Activated CD8-positive, alpha-beta memory T cell treated with anti-CD3 and anti-CD28 coated beads for 1 hour (primary cell): ENCODE measurements around the gene TRIM13.
"Not testable (repeated sequence)": the region's sequence is repeated elsewhere in the genome, so short reads cannot be mapped to it uniquely, and the experiment has no call there.

Source experiments
- DNase-seq, 2 donors: peaks; one replicate each; pipeline ENCODE4 v3.0.0-alpha.2; 2020; ENCODE audit warnings: low read depth in 1 of 2; ENCODE audit errors: extremely low read depth in 1 of 2

The TRIM13 gene

GRCh38 chr13:49996951-49997895, at the start of gene TRIM13:
Gene TRIM13 (plus strand): TSS chr13:49997042. CDS start chr13:50011941, 14,899 bp downstream.
- DNase-seq: peak; percentile 38 to 65

GRCh38 chr13:49948777-49949270, 48.0 kb upstream of the TRIM13 start:
- not testable (repeated sequence) for DNase-seq

- no peak for DNase-seq
Observed at GRCh38 chr13:49951754-49952535, 44.9 kb upstream of the TRIM13 start.

- DNase-seq: no peak
Observed at GRCh38 chr13:49953560-49953959, 43.3 kb upstream of the TRIM13 start.

DNA sequence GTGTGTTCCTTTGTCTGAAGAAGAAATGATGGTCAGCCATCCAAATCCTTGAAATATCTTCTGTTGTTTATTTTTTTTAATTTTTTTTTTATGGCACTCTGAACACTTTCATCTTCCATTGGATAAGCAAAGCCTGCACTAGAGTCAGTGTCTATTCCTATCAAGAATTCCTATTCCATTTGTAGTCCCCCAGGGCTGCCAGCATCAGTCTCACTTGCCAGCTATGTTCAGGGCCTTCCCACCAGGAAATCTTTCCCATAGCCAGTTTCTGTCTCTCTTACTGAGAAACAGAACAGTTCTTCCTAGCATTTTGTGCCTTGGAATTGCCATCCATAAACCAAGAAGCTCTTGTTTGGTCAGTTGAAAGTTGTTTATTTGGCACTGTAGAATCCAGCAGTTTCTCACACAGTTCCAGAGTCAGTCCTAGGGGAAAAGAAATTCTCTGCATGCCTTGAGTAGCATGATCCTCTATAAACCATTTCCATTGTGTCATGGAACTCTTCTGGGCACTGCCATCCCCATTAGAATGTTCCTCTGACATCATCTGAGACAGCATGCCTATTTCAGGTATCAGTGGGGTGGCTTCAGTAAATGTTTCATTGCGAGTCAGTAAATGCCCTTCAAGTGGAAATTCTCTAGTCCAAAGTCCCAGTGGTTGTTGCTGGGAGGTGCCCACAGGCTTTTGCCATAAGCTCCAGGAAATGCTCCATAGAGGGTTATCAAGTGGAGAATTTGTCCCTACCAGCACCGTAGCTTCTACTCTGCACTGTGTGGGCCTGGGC, 42.0 kb upstream of the TRIM13 start:
- DNase-seq: no peak

- no peak for DNase-seq
Observed at GRCh38 chr13:49956131-49956530, 40.7 kb upstream of the TRIM13 start.

DNA sequence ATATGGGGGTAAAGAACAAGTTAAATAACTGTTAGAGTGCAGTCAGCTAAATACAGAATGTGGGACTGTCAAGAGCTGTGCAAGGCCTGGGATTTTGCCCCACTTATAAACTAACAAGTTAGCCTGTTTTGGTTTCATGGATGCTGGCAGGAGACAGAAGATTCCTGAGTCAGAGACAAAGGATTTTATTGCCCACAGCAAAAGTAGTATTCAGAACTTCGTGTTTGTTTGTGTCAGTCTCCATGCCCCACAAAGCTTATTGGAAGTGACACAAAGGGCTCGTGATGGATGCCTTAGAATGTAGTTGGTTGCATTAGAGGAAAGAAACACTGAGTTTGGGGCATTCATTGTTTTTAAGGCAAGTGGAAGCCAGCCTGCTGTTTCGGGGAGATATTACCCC, 38.5 kb upstream of the TRIM13 start:
- DNase-seq: no peak

GRCh38 chr13:49967456-49967855, 29.4 kb upstream of the TRIM13 start:
- no peak for DNase-seq

GRCh38 chr13:49972709-49973108, 24.1 kb upstream of the TRIM13 start:
- no peak for DNase-seq

DNA sequence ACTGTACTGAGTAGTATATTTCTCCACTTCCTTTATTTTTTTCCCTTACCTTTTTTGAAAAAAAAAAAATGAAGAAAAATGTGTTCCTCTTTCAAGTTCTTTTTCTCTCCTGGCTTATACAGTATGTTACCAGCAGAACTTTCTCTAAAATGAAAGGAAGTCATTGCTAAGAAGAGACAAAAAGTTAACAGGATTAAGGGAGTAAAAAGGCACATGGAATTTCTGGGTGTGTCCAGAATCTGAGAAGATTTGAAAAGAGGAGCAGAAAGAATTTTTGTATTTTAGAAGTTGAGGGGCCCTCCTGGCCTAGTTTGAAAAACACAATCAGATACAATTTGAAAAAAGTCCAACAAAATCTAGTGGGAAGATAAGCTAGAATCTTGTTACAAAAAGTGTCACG, 21.0 kb upstream of the TRIM13 start:
- DNase-seq: no peak

GRCh38 chr13:49976314-49977258, 20.3 kb upstream of the TRIM13 start:
- peak; percentile 43 to 67 for DNase-seq

DNA sequence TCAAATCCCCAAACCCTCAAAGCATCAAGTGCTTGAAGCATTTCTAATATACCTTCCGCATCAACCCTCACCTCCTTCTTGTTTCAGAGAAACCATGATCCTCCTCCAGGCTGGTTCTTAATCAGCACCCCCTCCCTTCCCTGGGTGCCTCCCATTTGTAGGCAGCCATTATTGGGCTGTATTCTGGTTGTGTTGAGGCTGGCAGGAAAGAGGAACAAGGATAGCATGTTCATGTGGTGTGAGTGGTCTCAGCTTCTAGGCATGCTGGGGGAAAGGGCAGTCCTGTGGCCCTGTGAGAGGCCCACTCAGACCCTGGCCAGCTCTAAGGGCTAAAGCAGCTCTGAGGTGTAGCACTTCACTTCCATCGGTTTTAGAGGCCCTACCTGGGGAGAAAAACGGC, 18.9 kb upstream of the TRIM13 start:
- DNase-seq: no peak

- no peak for DNase-seq
Observed at GRCh38 chr13:49980266-49980665, 16.6 kb upstream of the TRIM13 start.

GRCh38 chr13:49985129-49985528, 11.7 kb upstream of the TRIM13 start:
- no peak for DNase-seq

- no peak for DNase-seq
Observed at GRCh38 chr13:49986471-49986870, 10.4 kb upstream of the TRIM13 start.

DNA sequence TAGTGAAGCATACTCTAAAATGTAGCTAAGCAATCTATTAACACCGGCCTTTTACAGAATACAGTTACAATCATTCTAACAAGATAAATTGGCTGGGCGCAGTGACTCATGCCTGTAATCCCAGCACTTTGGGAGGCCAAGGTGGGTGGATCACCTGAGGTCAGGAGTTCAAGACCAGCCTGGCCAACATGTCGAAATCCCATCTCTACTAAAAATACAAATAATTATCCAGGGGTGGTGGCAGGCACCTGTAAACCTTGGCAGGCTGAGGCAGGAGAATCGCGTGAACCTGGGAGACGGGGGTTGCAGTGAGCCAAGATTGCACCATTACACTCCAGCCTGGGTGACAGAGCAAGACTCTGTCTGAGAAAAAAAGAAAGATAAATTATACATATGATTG, 6.2 kb upstream of the TRIM13 start:
- not testable (repeated sequence) for DNase-seq

DNA sequence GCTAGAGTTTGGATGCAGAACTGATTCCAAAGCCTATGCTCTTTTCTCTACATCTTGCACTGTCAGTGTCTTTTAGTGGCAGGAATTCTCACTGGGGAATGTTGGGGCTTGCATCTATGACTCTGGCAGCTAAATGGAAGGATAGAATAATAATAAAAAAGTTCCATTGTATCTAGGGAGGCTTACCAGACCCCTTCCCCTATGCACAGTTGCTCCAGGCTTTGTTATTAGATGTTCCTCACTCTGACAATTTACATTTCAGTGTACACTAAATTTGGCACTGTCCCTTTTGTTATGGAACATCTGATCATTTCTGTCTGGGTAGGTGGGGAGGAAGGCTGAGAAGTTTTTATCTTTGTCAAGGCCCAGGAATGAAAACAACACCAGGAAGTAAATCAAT, 3.7 kb upstream of the TRIM13 start:
- no peak for DNase-seq

- no peak for DNase-seq
Observed at GRCh38 chr13:49993666-49994065, 3.2 kb upstream of the TRIM13 start.

DNA sequence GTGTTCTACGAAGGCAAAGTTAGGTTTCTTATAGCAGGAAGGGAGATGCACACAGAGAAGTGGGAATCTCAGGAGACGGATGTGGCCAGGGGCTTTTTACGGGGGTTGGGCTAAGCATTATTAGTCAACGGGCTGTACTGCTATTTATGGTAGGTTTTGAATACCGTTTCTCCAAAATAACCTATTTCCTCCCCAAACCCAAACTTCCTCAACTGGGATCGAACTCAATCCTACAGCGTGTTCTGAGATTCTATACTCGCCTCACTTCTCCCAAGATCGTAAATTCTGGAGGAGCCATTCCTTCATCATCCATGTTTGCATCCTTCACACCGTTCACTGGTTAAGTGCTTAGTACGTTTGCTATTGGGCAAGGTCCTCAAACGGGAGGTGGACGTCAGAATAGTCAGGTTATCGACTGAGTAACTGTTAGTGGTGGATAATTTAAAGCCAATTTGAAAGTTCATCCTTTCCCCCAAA, 1.2 kb upstream of the TRIM13 start:
- DNase-seq: no peak
